HepG2 (cell line): Measurements from ENCODE around the gene CDC34. TPM values are rescaled to one million over a fixed set of nuclear protein-coding genes. Genes with fewer than 3 reads are reported as not detected.
A peak's percentile ranks its signal among the peaks of the same experiment; 100 is the strongest.

ENCODE experiments used
- AGO1 ChIP-seq: fragments of 200-400 bp; formaldehyde crosslinking; IDR thresholded peaks from 2 replicates; pipeline ENCODE4 v1.6.1; 2017; ENCODE audit warnings: mild to moderate bottlenecking, low read depth, low read length, moderate library complexity; ENCODE audit not compliant: poor library complexity, severe bottlenecking
- CERS6 ChIP-seq: sonication (generic); formaldehyde crosslinking; IDR thresholded peaks from 2 replicates; pipeline ENCODE4 v1.5.0; 2020; ENCODE audit warnings: missing genetic modification reagents
- CREB3 ChIP-seq: sonication (generic); formaldehyde crosslinking; IDR thresholded peaks from 2 replicates; pipeline ENCODE4 v1.5.0; 2020; ENCODE audit warnings: missing genetic modification reagents
- CREBL2 ChIP-seq: sonication (generic); formaldehyde crosslinking; IDR thresholded peaks from 2 replicates; pipeline ENCODE4 v1.8.1; 2023; ENCODE audit warnings: missing genetic modification reagents, mild to moderate bottlenecking, borderline replicate concordance
- E2F1 ChIP-seq: sonication (generic); formaldehyde crosslinking; IDR thresholded peaks from 2 replicates; pipeline ENCODE4 v1.5.0; 2020; ENCODE audit warnings: missing genetic modification reagents
- GLMP ChIP-seq: sonication (generic); formaldehyde crosslinking; IDR thresholded peaks from 2 replicates; pipeline ENCODE4 v1.9.0; 2021; ENCODE audit warnings: missing genetic modification reagents, mild to moderate bottlenecking, borderline replicate concordance
- GZF1 ChIP-seq: sonication (generic); formaldehyde crosslinking; IDR thresholded peaks from 2 replicates; pipeline ENCODE4 v1.5.1; 2020; ENCODE audit warnings: mild to moderate bottlenecking, missing genetic modification reagents
- HOXD1 ChIP-seq: sonication (generic); formaldehyde crosslinking; IDR thresholded peaks from 2 replicates; pipeline ENCODE4 v1.5.0; 2020; ENCODE audit warnings: missing genetic modification reagents
- KDM3A ChIP-seq: IDR thresholded peaks from 2 replicates; pipeline ENCODE4 v1.6.1; 2018; ENCODE audit warnings: low read depth, missing compliant biosample characterization
- KLF11 ChIP-seq: IDR thresholded peaks from 2 replicates; pipeline ENCODE4 v1.6.1; 2016; ENCODE audit warnings: missing compliant biosample characterization
- KLF6 ChIP-seq: IDR thresholded peaks from 2 replicates; pipeline ENCODE4 v1.8.0; 2016; ENCODE audit warnings: missing biosample characterization, missing genetic modification reagents
- MAX ChIP-seq: IDR thresholded peaks from 2 replicates; pipeline ENCODE4 v1.6.1; 2012; ENCODE audit warnings: inconsistent platforms
- NFYB ChIP-seq: sonication (generic); formaldehyde crosslinking; IDR thresholded peaks from 2 replicates; pipeline ENCODE4 v1.4.0; 2020; ENCODE audit warnings: missing genetic modification reagents
- PHB2 ChIP-seq: fragments of 450-650 bp; IDR thresholded peaks from 2 replicates; pipeline ENCODE4 v1.6.1; 2018; ENCODE audit not compliant: partially characterized antibody
- PHF5A ChIP-seq: IDR thresholded peaks from one replicate; pipeline ENCODE4 v1.6.1; 2018; ENCODE audit warnings: low read depth, missing genetic modification reagents; ENCODE audit not compliant: unreplicated experiment
- PTBP1 ChIP-seq: fragments of 200-400 bp; formaldehyde crosslinking; IDR thresholded peaks from 2 replicates; pipeline ENCODE4 v1.6.1; 2018; ENCODE audit warnings: low read length, low read depth; ENCODE audit not compliant: poor library complexity, severe bottlenecking
- RAD21 ChIP-seq: fragments of 450-650 bp; formaldehyde crosslinking; IDR thresholded peaks from 2 replicates; pipeline ENCODE4 v1.5.0; 2020; ENCODE audit warnings: mild to moderate bottlenecking
- SATB2 ChIP-seq: sonication (generic); formaldehyde crosslinking; IDR thresholded peaks from 2 replicates; pipeline ENCODE4 v1.5.0; 2020; ENCODE audit warnings: missing genetic modification reagents
- SIX1 ChIP-seq: sonication (generic); formaldehyde crosslinking; IDR thresholded peaks from 2 replicates; pipeline ENCODE4 v1.4.0; 2020; ENCODE audit warnings: missing genetic modification reagents, borderline replicate concordance
- SMARCC2 ChIP-seq: fragments of 450-650 bp; IDR thresholded peaks from 2 replicates; pipeline ENCODE4 v1.6.1; 2017; ENCODE audit warnings: antibody characterized with exemption, mild to moderate bottlenecking
- STAT5B ChIP-seq: sonication (generic); formaldehyde crosslinking; IDR thresholded peaks from 2 replicates; pipeline ENCODE4 v1.4.0; 2020; ENCODE audit warnings: missing genetic modification reagents
- ZNF17 ChIP-seq: sonication (generic); formaldehyde crosslinking; IDR thresholded peaks from 2 replicates; pipeline ENCODE4 v1.5.0; 2020; ENCODE audit warnings: mild to moderate bottlenecking, missing genetic modification reagents
- ZNF24 ChIP-seq: fragments of 450-650 bp; IDR thresholded peaks from 2 replicates; pipeline ENCODE4 v1.6.1; 2017; ENCODE audit warnings: antibody characterized with exemption, mild to moderate bottlenecking
- ZNF367 ChIP-seq: sonication (generic); formaldehyde crosslinking; IDR thresholded peaks from 2 replicates; pipeline ENCODE4 v1.4.0; 2020; ENCODE audit warnings: missing genetic modification reagents, borderline replicate concordance
- ZNF598 ChIP-seq: sonication (generic); formaldehyde crosslinking; IDR thresholded peaks from 2 replicates; pipeline ENCODE4 v1.5.1; 2020; ENCODE audit warnings: mild to moderate bottlenecking, missing genetic modification reagents, borderline replicate concordance
- ZNF709 ChIP-seq: sonication (generic); formaldehyde crosslinking; IDR thresholded peaks from 2 replicates; pipeline ENCODE4 v1.5.0; 2020; ENCODE audit warnings: mild to moderate bottlenecking, missing genetic modification reagents
- polyA plus RNA-seq, 8 experiments: library from polyadenylated mRNA; depleted of rRNA in 3 of 8; stranded (reverse) in 7 of 8; unstranded in 1 of 8; fragments of >200 nt; fragmentation: Illumina TruSeq in 4 of 8; extraction: Trizol in 4 of 8; gene quantifications; 2 replicates each; pipeline versions ENCODE4 v1.2.1 to v1.2.3, GENCODE V29; 2011 to 2016; ENCODE audit warnings: low read depth in 4 of 8, missing spikeins in 1 of 8, mixed read lengths in 1 of 8; ENCODE audit not compliant: insufficient read depth in 1 of 8
- total RNA-seq, 5 experiments: library from RNA; depleted of rRNA; stranded (reverse); fragments of >200 nt; fragmentation: Illumina TruSeq; extraction: Trizol; gene quantifications; 2 replicates each; pipeline ENCODE4 v1.2.3, GENCODE V29; 2016; ENCODE audit warnings: low read depth in 1 of 5

The CDC34 gene
- total and polyA plus RNA-seq, 2 of the 13 experiments (the other 11 are each of a cell fraction or from before 2014, with no cell fraction given): 138 to 150 TPM

GRCh38 chr19:591099-591958 is 59.8 kb downstream of the CDC34 start (continued):
- TF ChIP-seq MAX: peak; percentile 47; the same call in 1 of the 2 replicates
- no peak for TF ChIP-seq GZF1
- no peak for TF ChIP-seq PHB2
- TF ChIP-seq GLMP (CRISPR knock-in tag): no peak
- no peak for TF ChIP-seq SIX1
- no peak for TF ChIP-seq SMARCC2
- 0 out of 2 replicates have a peak, but pooled peaks have one; percentile 27 for TF ChIP-seq NFYB (CRISPR knock-in tag)
- TF ChIP-seq ZNF598 (CRISPR knock-in tag): no peak; the same call in 1 of the 2 replicates
- TF ChIP-seq CREBL2 (CRISPR knock-in tag): no peak
- no peak for TF ChIP-seq RAD21 (CRISPR knock-in tag)
- no peak for TF ChIP-seq AGO1
- no peak for TF ChIP-seq PTBP1
- peak; percentile 80 for TF ChIP-seq HOXD1 (CRISPR knock-in tag)
- TF ChIP-seq E2F1: peak; percentile 60; the same call in 1 of the 2 replicates
- no peak for TF ChIP-seq KDM3A (CRISPR knock-in tag)
- no peak for TF ChIP-seq ZNF24
- TF ChIP-seq CERS6: no peak
- no peak for TF ChIP-seq PHF5A (CRISPR knock-in tag)
- TF ChIP-seq SATB2: peak; percentile 86; the same call in 1 of the 2 replicates
- no peak for TF ChIP-seq CREB3 (CRISPR knock-in tag)
- TF ChIP-seq KLF6 (CRISPR knock-in tag): peak; percentile 91
- 0 out of 2 replicates have a peak, but pooled peaks have one; percentile 74 for TF ChIP-seq KLF11
- peak; percentile 69; the same call in 1 of the 2 replicates for TF ChIP-seq ZNF367
- 0 out of 2 replicates have a peak, but pooled peaks have one; percentile 78 for TF ChIP-seq STAT5B (CRISPR knock-in tag)
- TF ChIP-seq ZNF17: no peak
- peak; percentile 48; the same call in 1 of the 2 replicates for TF ChIP-seq ZNF709 (CRISPR knock-in tag)
